ENCODE data around the gene PKIG.

The PKIG gene

DNA sequence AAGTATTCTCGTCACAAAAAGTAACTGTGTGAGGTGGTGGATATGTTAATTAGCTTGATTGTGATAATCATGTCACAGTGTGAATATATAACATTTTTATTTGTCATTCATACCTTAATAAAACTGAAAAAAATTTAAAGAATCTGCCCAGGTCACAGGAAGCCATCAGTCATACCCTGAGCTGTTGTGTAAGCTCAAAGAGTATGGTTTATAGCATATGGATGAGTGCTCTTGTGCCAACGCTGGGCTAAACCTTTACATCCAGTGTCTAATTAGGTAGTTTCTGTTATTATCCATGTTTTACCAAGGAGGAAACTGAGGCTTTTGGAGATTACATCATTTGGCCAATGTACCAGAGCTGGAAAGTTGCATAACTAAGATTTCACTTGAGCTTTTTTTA lies 11.4 kb downstream of the PKIG start:
- FAIRE-seq (no peak), DNase-seq (ENCODE audit: extremely low spot score, insufficient read length, low read depth) (no peak)

DNA sequence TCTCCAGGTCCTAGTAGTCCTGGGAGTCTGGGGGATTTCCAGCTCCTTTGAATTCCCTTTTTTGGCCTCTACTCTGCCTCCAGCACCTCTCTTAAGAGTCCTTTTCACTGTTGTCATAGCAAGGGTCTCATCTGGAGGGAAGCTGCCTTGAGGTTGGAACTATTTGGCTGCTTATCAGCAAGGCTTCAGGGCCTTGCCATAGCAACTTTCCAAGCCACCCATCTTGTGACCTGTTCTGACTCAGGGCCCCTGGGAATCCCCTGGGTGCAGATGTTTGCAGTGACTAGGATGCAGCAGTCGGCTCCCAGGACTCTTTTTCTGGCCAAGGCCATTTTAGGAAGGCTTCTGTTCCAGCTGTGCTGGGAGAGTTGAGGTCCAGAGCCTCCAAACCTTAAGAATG lies 12.4 kb downstream of the PKIG start:
- no peak for DNase-seq (ENCODE audit: extremely low spot score, insufficient read length, low read depth)
- no peak for FAIRE-seq

GRCh38 chr20:44596010-44596409 lies 13.6 kb downstream of the PKIG start:
- FAIRE-seq (no peak), DNase-seq (ENCODE audit: extremely low spot score, insufficient read length, low read depth) (no peak)

- DNase-seq (ENCODE audit: extremely low spot score, insufficient read length, low read depth) (no peak), FAIRE-seq (no peak)
These were observed 14.5 kb downstream of the PKIG start for GRCh38 chr20:44596876-44597275.

GRCh38 chr20:44597516-44597915 lies 15.1 kb downstream of the PKIG start:
- no peak for DNase-seq (ENCODE audit: extremely low spot score, insufficient read length, low read depth)
- FAIRE-seq: no peak

DNA sequence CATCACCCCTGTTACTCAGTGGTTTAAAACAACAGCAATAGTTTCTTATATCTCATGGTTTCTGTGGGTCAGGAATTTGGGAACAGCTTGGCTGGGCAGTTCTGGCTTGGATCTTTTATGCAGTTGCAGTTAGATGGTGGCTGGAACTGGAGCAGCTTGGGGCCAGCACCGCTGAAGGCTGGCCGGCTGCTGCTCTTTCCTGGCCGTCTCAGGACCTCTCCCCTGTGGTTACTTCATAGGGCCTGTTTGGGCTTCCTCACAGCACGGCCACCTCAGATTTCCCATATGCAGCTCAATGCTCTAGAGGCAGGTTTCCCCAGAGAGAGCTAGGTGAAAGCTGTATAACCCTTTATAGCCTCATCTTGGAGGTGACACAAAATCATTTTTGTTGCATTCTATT lies 15.6 kb downstream of the PKIG start:
- DNase-seq (ENCODE audit: extremely low spot score, insufficient read length, low read depth) (no peak), FAIRE-seq (no peak)

DNA sequence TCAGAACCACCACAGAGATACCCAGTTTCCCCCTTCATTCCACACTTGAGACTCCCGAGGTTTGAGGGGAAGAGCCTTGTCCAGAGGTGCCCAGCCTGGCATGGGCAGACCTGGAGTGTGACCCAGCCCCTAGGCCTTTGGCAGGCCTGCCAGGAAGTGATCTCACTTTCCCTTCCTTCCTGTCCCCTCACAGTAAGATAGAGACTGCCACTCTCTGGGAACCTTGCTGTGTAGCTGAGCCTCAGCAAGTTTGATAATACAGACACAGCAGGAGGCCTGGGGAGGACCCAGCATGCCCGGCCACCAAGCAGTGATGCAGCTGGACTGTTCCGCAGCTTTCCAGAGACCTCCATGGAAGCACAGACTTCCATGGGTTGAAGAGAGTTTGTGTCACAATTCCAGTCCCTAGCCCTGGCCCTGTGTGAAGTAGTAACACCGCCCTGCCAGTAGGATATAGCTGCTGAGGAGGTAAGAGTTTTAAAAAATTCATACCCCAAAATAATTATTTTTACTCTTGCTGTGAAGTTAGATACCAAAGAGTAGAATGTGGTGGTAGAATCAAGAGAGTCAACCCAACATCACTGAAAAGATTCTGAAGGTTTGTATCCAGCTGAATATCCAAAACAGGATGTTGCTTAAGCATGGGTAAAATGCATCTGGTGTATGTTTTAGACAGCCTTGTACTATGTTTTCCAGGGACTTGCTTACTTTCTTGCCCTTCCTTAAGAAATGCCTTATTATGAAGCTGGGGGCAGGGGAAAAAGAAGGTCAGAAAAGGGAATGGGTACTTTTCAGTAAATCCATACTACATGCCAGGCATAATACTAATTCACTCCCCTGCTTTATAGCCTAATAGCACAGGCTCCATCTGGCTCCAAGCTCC lies 16.3 kb downstream of the PKIG start:
- FAIRE-seq: peak; percentile 73

GRCh38 chr20:44599715-44600114 lies 17.3 kb downstream of the PKIG start:
- DNase-seq (ENCODE audit: extremely low spot score, insufficient read length, low read depth): no peak
- no peak for FAIRE-seq

More for the DNA sequence above, 16.3 kb downstream of the PKIG start:
- DNase-seq (ENCODE audit: extremely low spot score, insufficient read length, low read depth): no peak

DNA sequence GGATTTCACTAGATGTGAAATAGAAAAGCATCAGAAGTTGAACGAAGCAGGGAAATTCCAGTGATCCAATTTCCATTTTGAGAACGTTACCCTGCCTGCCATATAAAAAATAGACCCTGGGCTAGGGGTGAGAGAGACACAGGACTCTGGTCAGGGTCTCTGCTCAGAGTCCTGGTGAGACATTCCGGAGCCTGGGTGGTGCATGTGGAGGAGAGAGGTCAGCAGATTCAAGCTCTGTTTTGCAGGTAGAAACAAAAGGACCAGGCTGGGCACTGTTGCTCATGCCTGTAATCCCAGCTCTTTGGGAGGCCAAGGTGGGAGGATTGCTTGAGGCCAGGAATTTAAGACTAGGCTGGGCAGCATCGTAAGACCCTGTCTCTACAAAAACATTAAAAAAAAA lies 17.9 kb downstream of the PKIG start:
- FAIRE-seq (no peak), DNase-seq (ENCODE audit: extremely low spot score, insufficient read length, low read depth) (no peak)

- DNase-seq (ENCODE audit: extremely low spot score, insufficient read length, low read depth) (no peak), FAIRE-seq (no peak)
These were observed 18.4 kb downstream of the PKIG start for GRCh38 chr20:44600758-44601201.

DNA sequence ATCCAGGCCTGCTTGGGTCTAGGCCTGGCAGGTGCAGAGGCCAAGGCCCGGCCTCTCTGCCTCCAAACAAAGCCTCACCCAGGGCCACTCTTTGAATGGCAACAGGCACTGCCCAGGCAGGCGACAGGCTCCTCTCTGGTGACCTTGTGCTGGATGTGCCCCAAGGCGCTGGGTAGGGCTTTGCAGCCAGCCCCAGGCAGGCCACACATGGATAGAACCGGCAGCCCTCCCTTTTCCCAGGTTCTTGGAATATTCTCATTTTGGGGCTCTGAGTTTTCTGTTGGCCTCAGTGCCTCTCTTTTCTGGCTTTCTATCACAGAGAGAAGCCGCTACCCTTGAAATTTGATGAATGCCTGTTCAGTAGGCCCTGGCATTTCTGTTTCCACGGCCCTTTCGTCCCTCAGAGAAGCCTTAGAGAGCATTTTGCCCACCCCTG lies 18.9 kb downstream of the PKIG start:
- DNase-seq (ENCODE audit: extremely low spot score, insufficient read length, low read depth) (no peak), FAIRE-seq (no peak)

GRCh38 chr20:44601801-44602204 lies 19.4 kb downstream of the PKIG start:
- FAIRE-seq: no peak
- DNase-seq (ENCODE audit: extremely low spot score, insufficient read length, low read depth): no peak

- DNase-seq (ENCODE audit: extremely low spot score, insufficient read length, low read depth) (no peak), FAIRE-seq (no peak)
These were observed 20.9 kb downstream of the PKIG start for GRCh38 chr20:44603327-44603726.

GRCh38 chr20:44606725-44607441 lies 24.5 kb downstream of the PKIG start:
- FAIRE-seq (no peak), DNase-seq (ENCODE audit: extremely low spot score, insufficient read length, low read depth) (no peak)

DNA sequence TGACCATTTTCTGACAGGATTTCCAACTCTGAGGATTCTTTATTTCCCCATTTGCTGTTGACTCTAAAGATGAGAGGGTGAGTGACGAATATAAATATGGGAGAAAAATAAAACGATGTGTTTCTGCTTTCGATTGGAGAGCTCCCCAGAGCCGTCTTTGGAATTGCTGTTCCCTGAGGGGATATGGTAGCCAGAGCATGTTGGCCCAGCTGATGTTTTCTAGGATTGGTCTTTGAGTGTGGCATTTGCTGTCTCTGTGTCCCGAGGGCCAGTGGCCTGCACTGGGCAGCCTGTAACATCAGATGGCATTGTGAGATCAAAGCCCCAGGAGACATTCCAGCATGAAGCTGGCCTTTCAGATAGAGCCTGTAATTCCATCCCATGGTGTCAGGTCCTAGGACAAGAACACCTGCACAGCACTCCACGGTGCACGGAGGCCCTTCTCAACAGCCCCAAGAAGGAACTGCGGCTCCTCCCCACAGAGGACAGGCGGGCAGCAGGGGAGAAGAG lies 26.7 kb downstream of the PKIG start:
- DNase-seq (ENCODE audit: extremely low spot score, insufficient read length, low read depth) (no peak), FAIRE-seq (no peak)

DNA sequence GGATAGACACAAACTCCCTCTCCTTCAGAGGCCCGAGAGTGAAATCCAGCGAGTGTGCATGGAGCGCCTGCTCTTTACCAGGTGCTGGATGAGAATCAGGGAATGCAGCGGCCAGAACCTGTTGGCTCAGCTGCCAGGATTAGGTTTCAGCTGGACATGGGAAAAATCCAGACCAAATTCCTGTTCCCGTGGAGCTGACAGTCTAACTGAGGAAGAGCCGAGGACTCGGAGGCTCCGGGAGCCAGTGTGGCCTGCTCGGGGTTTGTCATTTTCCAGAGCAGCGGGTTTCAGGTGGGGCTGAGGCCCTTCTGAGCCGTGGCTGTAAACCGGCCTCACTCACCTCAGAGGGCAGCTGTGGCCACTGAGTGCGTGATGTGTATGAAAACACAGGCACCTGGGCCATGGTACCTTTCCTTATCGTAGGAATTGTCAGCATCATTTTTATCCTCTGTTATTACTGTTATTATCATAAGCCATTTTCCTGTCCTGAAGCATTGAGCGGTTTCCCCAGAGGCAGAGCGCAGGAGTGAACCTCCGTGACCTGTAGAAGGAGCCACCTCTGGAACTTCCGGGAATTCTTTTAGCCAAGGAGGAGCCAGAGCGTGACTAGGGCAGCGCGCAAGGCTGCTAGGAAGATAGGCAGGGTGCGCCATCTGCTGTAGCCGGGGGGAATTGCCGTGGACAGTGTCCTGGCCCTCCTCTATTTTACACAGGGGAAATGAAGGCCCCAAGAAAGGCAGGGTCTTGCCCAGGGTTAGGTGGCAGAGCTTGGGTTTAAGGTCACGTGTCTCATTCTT lies 27.3 kb downstream of the PKIG start:
- FAIRE-seq: peak; percentile 90
- DNase-seq (ENCODE audit: extremely low spot score, insufficient read length, low read depth): peak; percentile 65

DNA sequence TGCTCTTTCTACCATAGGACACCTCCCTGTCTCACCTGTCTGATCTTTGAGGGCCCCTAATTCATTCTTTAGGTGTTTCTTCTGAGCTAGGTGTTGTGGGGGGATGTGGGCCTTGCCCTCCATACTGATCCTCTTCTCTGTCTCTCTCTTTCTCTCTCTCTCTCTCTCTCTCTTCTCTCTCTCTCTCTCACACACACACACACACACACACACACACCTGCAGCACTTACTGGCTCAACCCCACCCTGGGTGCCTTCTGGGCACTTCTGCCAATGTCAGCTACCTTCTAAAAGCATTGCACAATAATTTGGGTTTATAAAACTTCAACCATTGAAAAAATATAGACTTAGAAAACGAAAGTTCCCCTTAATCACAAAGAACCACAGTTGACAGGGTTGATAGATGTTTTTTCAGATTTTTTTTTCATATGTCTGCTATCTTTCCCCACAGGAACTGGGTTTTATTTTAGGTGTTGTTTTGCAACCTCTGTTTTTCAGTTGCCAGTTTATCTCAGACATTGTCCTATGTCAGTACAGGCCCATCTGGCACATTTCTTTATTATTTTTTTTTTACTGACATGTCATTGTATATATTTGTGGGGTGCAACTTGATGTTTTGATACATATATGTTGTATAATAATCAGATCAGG lies 28.1 kb downstream of the PKIG start:
- DNase-seq (ENCODE audit: extremely low spot score, insufficient read length, low read depth) (no peak), FAIRE-seq (peak; percentile 12)

DNA sequence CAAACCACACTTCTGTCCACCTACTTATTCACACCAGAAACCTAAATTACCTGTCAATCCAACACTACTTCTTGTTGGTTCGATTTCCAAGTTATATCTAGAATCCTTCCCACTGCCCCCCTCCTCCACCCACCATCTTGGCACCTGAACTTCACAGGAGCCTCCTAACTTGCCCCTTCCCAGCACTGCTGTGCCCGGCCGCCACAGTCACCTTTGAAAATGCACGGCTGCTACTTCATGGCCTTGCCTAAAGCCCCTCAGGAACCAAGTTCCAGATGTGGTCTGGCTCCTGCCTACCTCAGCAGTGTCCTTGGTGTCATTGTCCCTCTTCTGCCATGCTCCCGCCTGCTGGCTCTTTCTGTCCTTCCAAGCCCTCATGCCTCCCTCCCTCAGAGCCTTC lies 31.2 kb downstream of the PKIG start:
- no peak for DNase-seq (ENCODE audit: extremely low spot score, insufficient read length, low read depth)
- FAIRE-seq: no peak

- DNase-seq (ENCODE audit: extremely low spot score, insufficient read length, low read depth) (no peak), FAIRE-seq (no peak)
These were observed 32.1 kb downstream of the PKIG start for GRCh38 chr20:44614525-44614924.
